ENCODE data around the gene GALNT7. TPM values are rescaled to one million over a fixed set of nuclear protein-coding genes. Genes with fewer than 3 reads are reported as not detected.

Gene GALNT7
- total and polyA plus RNA-seq, 10 of the 15 experiments (the other 5 are each of a cell fraction or from before 2014, with no cell fraction given), result 14.2 to 33.2 (median 28.9) TPM

- in situ Hi-C loops (cut with MboI), result no loop called here
- peaks cover 23% of the 10 kb centered on the region for H3K4me1 ChIP-seq (ENCODE audit: control insufficient read depth, insufficient read depth, low read length)
- H3K36me3 ChIP-seq (ENCODE audit: control insufficient read depth in 2 of 2, insufficient read depth in 2 of 2, low read length in 1 of 2), result peaks cover 0 to 6% of the 10 kb centered on the region in 2 experiments; a peak in 1 of 4 replicates
- ChIA-PET RAD21 (ENCODE audit: unreplicated experiment) (interaction anchor here (1.0 to 2.0 kb wide), 3 partner anchors 13 to 88 kb away, joined by 3 to 14 read pairs (median 9); no protein-coding TSS in a partner anchor), SMC1A (ENCODE audit: uncharacterized antibody, unreplicated experiment) (interaction anchor here (0.8 to 2.9 kb wide), 6 partner anchors 16 to 88 kb away, joined by 3 to 18 read pairs (median 6); no protein-coding TSS in a partner anchor), POLR2A (interaction anchor here (1.0 to 3.3 kb wide), 4 partner anchors 70 to 201 kb away, joined by 4 to 14 read pairs (median 8); partner anchors contain the start of gene SAP30), CTCF (interaction anchor here (1.0 to 4.8 kb wide), 4 partner anchors 21 to 91 kb away, joined by 3 to 30 read pairs (median 4); no protein-coding TSS in a partner anchor)
- intact Hi-C loops (cut with micrococcal nuclease; ENCODE audit: unreplicated experiment), result loop anchor here (2.0 to 5.0 kb wide), 4 partner anchors 88 to 198 kb away; partner anchors contain the start of gene HMGB2
- no peaks in the 10 kb centered on the region for H3K27me3 ChIP-seq (replicated peaks in 1 of 2; ENCODE audit: control insufficient read depth in 2 of 2, insufficient read depth in 2 of 2, low read length in 1 of 2)
- no peaks in the 10 kb centered on the region for H3K9me3 ChIP-seq (replicated peaks; ENCODE audit: control insufficient read depth, insufficient read depth, low read length)
- peak overlapping the region; percentile 97 for H3K9ac ChIP-seq (ENCODE audit: control insufficient read depth, insufficient read depth, low read length)
- H3K4me3 ChIP-seq, result peak overlapping the region; percentile 99
- DNase-seq (ENCODE audit: low read depth, low spot score) (no peak), ATAC-seq (no peak), FAIRE-seq (no peak)
- H3K27ac ChIP-seq (ENCODE audit: control insufficient read depth, insufficient read depth), result peak overlapping the region; percentile 94
- H3K79me2 ChIP-seq (ENCODE audit: control insufficient read depth, insufficient read depth, low read length), result peaks cover 54% of the 10 kb centered on the region
- 0% methylated on average over 4 of the region's 41 CpGs for WGBS (ENCODE audit: insufficient coverage, insufficient replicate concordance, low lambda C conversion rate, missing lambda C conversion rate)
- H4K20me1 ChIP-seq (ENCODE audit: control insufficient read depth, insufficient read depth), result no peaks in the 10 kb centered on the region
- BruUV-seq (replicated peaks), result no TSS peak
- peak overlapping the region; percentile 17; the same call in 1 of the 2 replicates for H3K4me2 ChIP-seq (ENCODE audit: control insufficient read depth, insufficient read depth)
- peak overlapping the region; percentile 87 for H2AFZ ChIP-seq (ENCODE audit: control insufficient read depth, low read depth, low read length)
- TF ChIP-seq RB1 (IDR thresholded peaks at IDR 0.05; ENCODE audit: borderline replicate concordance) (no peak), CTCF (IDR thresholded peaks at IDR 0.05 in 2 of 3, conservative IDR thresholded peaks at IDR 0.05 in 1 of 3; ENCODE audit: control insufficient read depth in 2 of 3, extremely low read depth in 1 of 3, insufficient read depth in 1 of 3, low read depth in 3 of 3, low read length in 3 of 3) (no peak), NR2F1 (conservative IDR thresholded peaks at IDR 0.05) (0 out of 2 replicates have a peak, but pooled peaks have one; percentile 14), GATAD2B (conservative IDR thresholded peaks at IDR 0.05; ENCODE audit: low read depth) (peak; percentile 50; the same call in 1 of the 2 replicates), POLR2AphosphoS5 (IDR thresholded peaks at IDR 0.05; ENCODE audit: low read length) (0 out of 2 replicates have a peak, but pooled peaks have one; percentile 18), BHLHE40 (IDR thresholded peaks at IDR 0.05; ENCODE audit: borderline replicate concordance in 1 of 2, low read depth in 2 of 2, low read length in 1 of 2) (peak in 1 of 2 experiments; percentile 52; a peak in 1 of 4 replicates), EP300 (IDR thresholded peaks at IDR 0.05; ENCODE audit: borderline replicate concordance in 1 of 2, control insufficient read depth in 1 of 2, low read depth in 2 of 2, low read length in 2 of 2) (no peak), EGR1 (IDR thresholded peaks at IDR 0.05; ENCODE audit: borderline replicate concordance in 1 of 2, low read depth in 2 of 2, low read length in 2 of 2) (0 out of 3 replicates have a peak, but pooled peaks of 1 of the 2 experiments have one; percentile 44), SUZ12 (IDR thresholded peaks at IDR 0.05; ENCODE audit: unreplicated experiment) (no peak)
Observed at GRCh38 chr4:173169178-173169427, 492 bp downstream of the GALNT7 start.

All from GM12878 (cell line).